HG03460 (cell line): ENCODE data around the gene SNPH.
"Not testable (repeated sequence)": the region's sequence is repeated elsewhere in the genome, so short reads cannot be mapped to it uniquely, and the experiment has no call there.

Source experiments
- ATAC-seq: cut with Tn5 transposase; IDR thresholded peaks from one replicate; pipeline ENCODE4 v1.9.1; 2021; ENCODE audit not compliant: unreplicated experiment

Gene SNPH

GRCh38 chr20:1266167-1266973 is at the start of gene SNPH:
Gene SNPH, plus strand, starts transcription at chr20:1266294. Its CDS starts 29,946 bp downstream, at chr20:1296240.
- no peak for ATAC-seq

DNA sequence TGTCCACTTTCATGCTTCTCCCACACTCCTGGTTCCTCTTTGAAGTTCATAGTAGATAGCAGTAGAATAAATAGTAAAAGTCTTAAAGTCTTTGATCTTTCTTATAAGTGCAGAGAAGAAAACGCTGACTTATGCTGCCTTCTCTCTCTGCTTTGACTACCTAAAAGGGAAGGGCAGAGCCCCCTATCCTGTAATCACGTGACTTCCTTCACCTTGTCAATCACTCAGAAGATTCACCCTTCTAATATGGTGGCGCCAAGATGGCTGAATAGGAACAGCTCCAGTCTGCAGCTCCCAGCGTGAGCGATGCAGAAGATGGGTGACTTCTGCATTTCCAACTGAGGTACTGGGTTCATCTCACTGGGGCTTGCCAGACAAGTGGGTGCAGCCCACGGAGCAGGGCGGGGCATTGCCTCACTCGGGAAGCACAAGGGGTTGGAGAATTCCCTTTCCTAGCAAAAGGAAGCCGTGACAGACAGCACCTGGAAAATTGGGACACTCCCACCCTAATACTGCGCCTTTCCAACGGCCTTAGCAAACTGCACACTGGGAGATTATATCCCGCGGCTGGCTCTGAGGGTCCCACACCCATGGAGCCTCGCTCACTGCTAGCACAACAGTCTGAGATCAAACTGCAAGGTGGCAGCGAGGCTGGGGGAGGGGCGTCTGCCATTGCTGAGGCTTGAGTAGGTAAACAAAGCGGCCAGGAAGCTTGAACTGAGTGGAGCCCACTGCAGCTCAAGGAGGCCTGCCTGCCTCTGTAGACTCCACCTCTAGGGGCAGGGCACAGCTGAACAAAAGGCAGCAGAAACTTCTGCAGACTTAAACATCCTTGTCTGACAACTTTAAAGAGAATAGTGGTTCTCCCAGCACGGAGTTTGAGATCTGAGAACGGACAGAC is 49.3 kb upstream of the SNPH start:
- not testable (repeated sequence) for ATAC-seq

DNA sequence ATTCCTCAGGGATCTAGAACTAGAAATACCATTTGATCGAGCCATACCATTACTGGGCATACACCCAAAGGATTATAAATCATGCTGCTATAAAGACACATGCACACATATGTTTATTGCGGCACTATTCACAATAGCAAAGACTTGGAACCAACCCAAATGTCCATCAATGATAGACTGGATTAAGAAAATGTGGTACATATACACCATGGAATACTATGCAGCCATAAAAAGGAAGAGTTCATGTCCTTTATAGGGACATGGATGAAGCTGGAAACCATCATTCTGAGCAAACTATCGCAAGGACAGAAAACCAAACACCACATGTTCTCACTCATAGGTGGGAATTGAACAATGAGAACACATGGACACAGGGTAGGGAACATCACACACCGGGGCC is 43.3 kb upstream of the SNPH start:
- ATAC-seq, result not testable (repeated sequence)

DNA sequence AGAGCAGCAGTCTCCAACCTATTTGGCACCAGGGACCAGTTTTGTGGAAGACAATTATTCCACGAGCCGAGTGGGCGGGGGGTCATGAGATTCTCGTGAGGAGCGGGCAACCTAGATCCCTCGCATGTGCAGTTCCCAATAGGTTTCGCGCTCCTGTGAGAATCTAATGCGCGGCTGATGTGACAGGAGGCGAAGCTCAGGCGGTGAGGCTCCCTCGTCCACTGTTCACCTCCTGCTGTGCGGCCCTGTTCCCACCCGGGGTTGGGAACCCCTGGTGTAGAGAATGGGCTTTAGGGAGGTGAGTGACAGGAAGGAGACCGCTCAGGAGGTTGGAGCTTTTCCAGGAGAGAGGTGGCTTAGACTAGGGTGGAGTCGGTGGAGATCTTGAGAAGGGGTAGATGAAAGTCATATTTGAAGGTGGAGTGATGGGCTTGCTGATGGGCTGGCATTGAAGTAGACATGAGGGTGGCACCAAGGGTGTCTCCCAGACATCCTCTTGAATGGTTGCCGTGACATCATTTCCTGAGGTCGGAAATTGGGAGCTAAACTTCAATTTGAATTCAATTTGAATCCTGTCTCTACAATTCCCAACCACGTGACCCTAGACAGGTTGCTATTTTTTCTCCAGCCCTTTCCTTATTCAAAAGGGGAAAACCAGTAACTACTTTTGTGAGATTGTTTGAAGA is 41.7 kb upstream of the SNPH start:
- ATAC-seq, result no peak

DNA sequence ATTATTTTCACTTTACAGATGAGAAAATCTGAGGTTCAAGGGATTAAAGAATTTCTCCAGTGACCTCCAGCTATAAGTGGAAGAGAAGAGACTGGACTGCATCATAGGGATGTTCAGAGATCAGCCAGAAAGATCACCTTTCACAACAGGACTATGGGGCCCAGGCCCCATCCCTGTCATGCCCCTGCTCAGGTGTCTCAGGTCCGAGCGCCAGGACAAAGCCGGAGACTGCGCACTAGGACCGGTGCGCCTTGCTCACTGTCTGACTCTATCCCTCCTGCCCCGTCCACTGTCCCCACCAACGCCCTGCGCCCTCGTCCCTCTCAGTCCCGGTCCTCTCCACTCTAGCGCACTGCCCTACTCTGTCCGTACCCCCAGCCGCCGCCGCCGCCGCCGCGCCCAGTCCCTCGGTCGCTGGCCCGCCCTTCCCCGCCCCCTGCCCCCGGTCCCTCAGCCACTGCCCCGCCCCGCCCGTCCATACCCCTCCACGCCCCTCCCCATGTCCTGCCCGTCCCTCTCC is 40.8 kb upstream of the SNPH start:
- ATAC-seq, result no peak

DNA sequence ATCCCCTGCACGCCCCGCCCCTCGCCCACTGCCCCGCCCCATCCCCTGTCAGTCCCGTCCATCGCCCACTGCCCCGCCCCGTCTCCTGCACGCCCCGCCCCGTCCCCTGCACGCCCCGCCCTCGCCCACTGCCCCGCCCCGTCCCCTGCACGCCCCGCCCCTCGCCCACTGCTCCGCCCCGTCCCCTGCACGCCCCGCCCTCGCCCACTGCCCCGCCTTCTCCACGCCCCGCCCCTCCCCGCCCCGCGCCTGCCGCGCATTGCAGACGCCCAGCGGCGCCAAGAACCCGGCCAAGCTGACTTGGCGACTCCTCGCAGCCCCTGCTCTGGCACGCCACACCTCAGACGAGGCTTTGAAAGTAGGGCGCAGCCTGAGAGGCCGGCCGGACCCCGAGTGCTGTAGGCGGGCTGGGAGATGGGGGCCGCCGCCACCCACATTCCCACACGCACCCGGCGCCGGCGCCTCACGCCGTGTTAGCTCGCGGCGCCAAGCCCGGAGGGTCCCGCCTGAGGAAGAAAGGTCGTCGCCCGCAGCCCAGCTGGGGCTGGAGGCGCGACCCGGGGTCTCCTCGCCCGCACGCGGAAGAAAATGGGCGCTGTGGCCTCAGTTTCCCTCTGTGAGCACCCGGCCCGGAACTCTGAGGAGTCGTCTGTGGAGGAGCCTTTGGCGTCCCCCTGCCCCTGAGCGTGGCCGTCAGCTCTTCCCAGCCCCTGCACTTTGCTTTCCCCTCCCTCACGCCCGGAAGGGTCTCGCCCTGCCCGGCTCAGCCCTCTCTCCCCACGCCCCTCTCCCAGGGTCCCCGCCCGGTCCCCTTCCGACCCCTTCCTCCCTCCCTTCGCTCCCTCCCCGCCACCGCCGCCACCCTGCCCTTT is 40.1 kb upstream of the SNPH start, which contains the start of gene RAD21L1:
Gene RAD21L1 (plus strand): TSS at position 262 of the 872 bp plus-strand sequence. CDS start 2,410 bp downstream, outside the sequence.
- ATAC-seq, result no peak

DNA sequence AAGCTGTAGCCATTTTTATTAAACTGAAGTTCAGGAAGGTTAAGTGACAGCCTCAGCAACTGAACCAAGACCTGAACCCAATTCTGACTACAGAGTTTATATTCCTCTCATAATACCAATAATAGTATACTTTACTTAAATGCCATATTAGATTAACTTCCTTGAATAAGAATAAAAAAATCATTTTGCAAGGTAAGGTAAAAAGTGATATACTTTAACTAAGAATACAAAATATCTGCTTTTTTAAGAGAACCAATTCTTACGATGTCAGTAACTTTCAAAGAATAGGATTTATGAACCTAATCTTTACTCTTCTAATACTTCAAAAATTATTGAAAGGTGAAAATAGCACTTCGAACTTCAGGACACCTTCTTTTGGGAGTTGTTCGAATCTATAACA is 36.6 kb upstream of the SNPH start:
- ATAC-seq, result no peak

DNA sequence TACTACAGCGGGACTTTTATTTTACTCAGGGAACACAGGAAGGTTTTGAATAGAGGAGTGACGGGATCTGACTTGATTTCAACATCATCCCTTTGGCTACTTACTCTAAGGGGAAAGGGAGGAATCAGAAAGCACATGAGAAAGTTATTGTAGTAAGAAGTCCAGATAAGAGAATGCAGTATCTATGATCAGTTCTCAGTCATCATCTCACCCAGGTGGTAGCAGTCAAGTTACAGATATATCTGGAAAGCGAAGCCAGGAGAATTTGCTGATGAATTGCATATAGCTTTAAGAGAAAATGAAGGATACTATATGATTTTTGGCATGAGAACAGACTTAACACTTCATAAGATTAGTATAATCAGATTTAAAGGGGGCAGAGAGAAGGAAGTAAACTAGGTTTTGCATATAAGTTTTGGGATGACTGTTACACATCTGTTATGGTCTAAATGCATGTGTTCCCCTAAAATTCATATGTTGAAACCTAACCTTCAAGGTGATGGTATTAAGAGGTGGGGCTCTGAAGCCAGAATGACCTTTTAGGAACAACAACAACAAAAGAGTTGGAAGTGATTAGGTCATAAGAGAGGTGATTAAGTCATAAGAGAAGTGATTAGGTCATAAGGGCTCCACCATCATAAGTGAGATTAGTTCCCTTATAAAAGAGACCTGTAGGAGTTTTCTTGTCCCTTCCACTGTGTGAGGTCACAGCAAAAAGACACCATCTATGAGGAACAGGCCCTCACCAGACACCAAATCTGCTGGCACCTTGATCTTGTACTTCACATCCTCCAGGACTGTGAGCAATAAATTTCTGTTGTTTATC is 33.6 kb upstream of the SNPH start:
- no peak for ATAC-seq

DNA sequence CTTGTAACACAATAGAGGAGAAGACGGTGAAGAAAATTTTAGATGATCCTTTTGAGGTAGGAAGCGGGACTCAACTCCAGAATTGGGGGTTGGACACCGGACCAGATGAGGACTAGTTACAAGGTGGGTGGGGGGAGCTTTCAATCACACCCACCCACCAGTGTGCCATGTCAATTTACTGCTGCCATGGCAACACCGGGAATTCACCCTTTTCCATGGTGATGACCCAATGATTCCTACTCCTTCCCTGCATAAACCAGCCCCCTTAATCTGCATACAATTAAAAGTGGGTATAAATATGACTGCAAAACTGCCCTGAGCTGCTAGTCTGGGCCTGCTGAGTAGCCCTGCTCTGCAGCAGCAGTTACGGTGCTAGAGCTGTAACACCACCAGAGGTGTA is 25.5 kb upstream of the SNPH start:
- no peak for ATAC-seq

DNA sequence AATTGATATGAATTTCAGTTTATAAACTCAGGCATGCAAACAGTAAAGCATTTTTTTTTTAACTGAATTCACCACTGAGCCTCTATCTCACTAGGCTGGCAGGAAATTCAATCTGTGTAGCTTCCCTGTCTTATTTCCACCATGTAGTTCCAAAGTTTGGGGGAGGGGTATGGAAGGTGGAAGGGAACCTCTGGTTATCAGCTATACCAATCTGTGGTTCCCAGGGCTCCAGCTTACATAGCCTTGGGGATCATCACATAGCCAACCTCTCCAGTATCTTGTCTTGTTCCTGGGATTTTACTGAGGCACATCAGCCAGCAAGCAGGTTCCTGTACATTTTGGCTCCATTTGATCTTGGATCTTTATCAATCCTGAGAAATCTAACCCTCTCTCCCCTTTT is 24.6 kb upstream of the SNPH start:
- no peak for ATAC-seq

GRCh38 chr20:1242099-1242498 is 24.0 kb upstream of the SNPH start:
- ATAC-seq, result no peak

DNA sequence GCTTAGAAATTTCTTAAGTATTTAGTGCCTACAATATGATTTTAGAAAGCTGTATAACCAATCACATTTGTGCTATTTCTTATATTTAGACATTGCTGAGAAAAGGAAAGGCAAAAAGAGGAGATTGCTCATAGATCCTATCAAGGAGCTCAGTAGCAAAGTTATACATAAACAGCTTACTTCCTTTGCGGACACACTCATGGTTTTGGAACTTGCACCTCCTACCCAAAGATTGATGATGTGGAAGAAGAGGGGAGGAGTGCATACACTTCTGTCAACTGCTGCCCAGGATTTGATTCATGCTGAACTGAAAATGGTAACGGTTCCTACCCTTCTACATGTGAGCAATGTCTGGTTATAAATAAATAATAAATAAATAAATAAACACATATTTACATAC is 23.6 kb upstream of the SNPH start:
- no peak for ATAC-seq

- no peak for ATAC-seq
Measured at GRCh38 chr20:1245578-1245977, 20.5 kb upstream of the SNPH start.

GRCh38 chr20:1247689-1248088 is 18.4 kb upstream of the SNPH start:
- ATAC-seq, result no peak

GRCh38 chr20:1250282-1250681 is 15.8 kb upstream of the SNPH start:
- ATAC-seq, result not testable (repeated sequence)

DNA sequence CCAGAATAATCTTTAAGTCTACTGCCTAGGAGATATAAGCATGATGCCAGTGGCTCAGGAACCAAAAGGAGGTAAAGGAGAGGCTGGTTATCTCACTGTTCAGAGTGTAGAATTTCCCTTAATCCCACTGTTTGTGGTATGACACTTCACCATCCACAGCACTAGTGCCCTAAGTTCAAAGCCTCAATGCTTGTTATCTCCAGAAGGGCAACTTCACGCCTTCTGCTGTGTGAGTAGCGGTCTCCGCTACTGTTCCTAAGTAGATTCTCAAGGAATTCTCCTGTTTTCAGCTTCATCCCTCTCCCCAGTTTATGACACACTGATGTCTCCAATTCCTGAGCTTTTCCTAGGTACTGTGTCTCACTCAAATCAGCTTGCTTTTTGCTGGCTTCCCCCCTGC is 13.7 kb upstream of the SNPH start:
- no peak for ATAC-seq

DNA sequence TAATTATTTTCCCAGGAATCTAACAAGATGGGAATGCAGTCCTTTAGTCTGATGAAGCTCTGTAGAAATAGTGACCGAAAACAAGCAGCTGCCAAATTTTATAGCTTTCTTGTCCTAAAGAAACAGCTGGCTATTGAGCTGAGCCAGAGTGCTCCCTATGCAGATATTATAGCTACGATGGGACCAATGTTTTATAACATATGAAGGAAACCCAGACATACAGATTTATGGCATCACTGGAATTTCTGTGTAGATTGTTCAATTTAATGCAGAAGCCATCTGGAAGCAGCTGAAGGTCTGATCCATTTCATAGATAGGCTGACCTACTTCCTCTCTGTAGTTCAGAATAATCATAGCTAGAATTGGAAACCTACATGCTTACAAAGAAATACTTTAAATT is 11.8 kb upstream of the SNPH start:
- no peak for ATAC-seq

- no peak for ATAC-seq
Measured at GRCh38 chr20:1255675-1256074, 10.4 kb upstream of the SNPH start.

DNA sequence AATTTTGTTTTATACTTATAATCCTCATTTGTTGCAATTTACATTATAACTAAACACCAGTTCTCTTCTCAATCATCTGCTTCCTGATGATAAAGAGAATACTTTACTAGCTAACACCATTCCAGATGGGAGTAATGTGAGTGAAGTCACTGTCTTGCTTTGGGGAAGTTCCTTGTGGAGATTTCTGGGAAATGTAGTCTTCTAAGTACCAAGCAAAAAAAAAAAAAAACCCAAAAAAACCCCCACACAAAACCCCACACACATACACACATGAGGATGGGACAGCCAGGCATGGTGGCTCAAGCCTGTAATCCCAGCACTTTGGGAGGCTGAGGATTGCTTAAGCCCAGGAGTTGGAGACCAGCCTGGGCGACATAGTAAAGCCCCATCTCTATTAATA is 2.2 kb upstream of the SNPH start:
- no peak for ATAC-seq
